ENCODE results near the gene DNAH3. TPM values are rescaled to one million over a fixed set of nuclear protein-coding genes. Genes with fewer than 3 reads are reported as not detected.
"Not testable (repeated sequence)": the region's sequence is repeated elsewhere in the genome, so short reads cannot be mapped to it uniquely, and the experiment has no call there.

Gene DNAH3
- total RNA-seq, 2 donors from 2014 or later, result 0.40 to 0.82 TPM

- WGBS, 2 experiments (ENCODE audit: insufficient coverage in 1 of 2, insufficient read length in 1 of 2), result 67% methylated on average over 1 of the region's 1 CpG; no CpG with 5 or more reads in 1 of the 2 experiments
- peaks cover 7% of the 10 kb centered on the region for H3K9me3 ChIP-seq (ENCODE audit: control insufficient read depth, low read length)
- no peak for DNase-seq
- TF ChIP-seq CTCF (conservative IDR thresholded peaks at IDR 0.05), result no peak
- H3K9me3 Mint-ChIP-seq, result peaks cover 15% of the 10 kb centered on the region
- peaks cover 5% of the 10 kb centered on the region for H3K4me1 Mint-ChIP-seq
- no peaks in the 10 kb centered on the region for H3K27me3 Mint-ChIP-seq (ENCODE audit: insufficient read depth)
- H3K4me3 Mint-ChIP-seq, result no peak overlapping the region
- no peaks in the 10 kb centered on the region for H3K27me3 ChIP-seq (ENCODE audit: control insufficient read depth, insufficient read depth, low read length, poor library complexity, severe bottlenecking)
- no peak overlapping the region for H3K27ac ChIP-seq (ENCODE audit: low read depth, low read length)
- no peak overlapping the region for H3K9ac ChIP-seq (ENCODE audit: extremely low read depth, low read length, poor library complexity, severe bottlenecking)
- no peaks in the 10 kb centered on the region for H3K4me1 ChIP-seq (ENCODE audit: control insufficient read depth, insufficient read depth, low read length)
- H3K36me3 ChIP-seq (ENCODE audit: control insufficient read depth, insufficient read depth, low read length), result no peaks in the 10 kb centered on the region
- no peak overlapping the region for H3K4me3 ChIP-seq (ENCODE audit: low read length)
- no peaks in the 10 kb centered on the region for H3K36me3 Mint-ChIP-seq (ENCODE audit: low read depth)
- H3K27ac Mint-ChIP-seq, result no peak overlapping the region
These were observed 53.5 kb downstream of the DNAH3 start for GRCh38 chr16:21097151-21097550.

- not testable (repeated sequence) for H3K4me1 Mint-ChIP-seq; H3K27ac ChIP-seq (ENCODE audit: low read depth, low read length); H3K4me3 ChIP-seq (ENCODE audit: low read length); H3K4me3 Mint-ChIP-seq; DNase-seq; H3K36me3 ChIP-seq (ENCODE audit: control insufficient read depth, insufficient read depth, low read length); H3K9ac ChIP-seq (ENCODE audit: extremely low read depth, low read length, poor library complexity, severe bottlenecking); H3K27me3 ChIP-seq (ENCODE audit: control insufficient read depth, insufficient read depth, low read length, poor library complexity, severe bottlenecking); H3K9me3 ChIP-seq (ENCODE audit: control insufficient read depth, low read length); H3K36me3 Mint-ChIP-seq (ENCODE audit: low read depth); H3K4me1 ChIP-seq (ENCODE audit: control insufficient read depth, insufficient read depth, low read length); H3K27ac Mint-ChIP-seq; H3K27me3 Mint-ChIP-seq (ENCODE audit: insufficient read depth)
- peaks cover 15% of the 10 kb centered on the region for H3K9me3 Mint-ChIP-seq
- WGBS, 2 experiments (ENCODE audit: insufficient coverage in 1 of 2, insufficient read length in 1 of 2), result 82% methylated on average over 2 of the region's 2 CpGs; no CpG with 5 or more reads in 1 of the 2 experiments
These were observed 55.9 kb downstream of the DNAH3 start for GRCh38 chr16:21094719-21095118.

GRCh38 chr16:21092951-21093350 is 57.7 kb downstream of the DNAH3 start:
- peaks cover 15% of the 10 kb centered on the region for H3K9me3 Mint-ChIP-seq
- H3K27ac ChIP-seq (ENCODE audit: low read depth, low read length), result no peak overlapping the region
- H3K36me3 ChIP-seq (ENCODE audit: control insufficient read depth, insufficient read depth, low read length), result no peaks in the 10 kb centered on the region
- H3K27ac Mint-ChIP-seq, result no peak overlapping the region
- H3K4me1 ChIP-seq (ENCODE audit: control insufficient read depth, insufficient read depth, low read length), result no peaks in the 10 kb centered on the region
- H3K36me3 Mint-ChIP-seq (ENCODE audit: low read depth), result no peaks in the 10 kb centered on the region
- DNase-seq, result no peak
- no peak overlapping the region for H3K9ac ChIP-seq (ENCODE audit: extremely low read depth, low read length, poor library complexity, severe bottlenecking)
- TF ChIP-seq CTCF (conservative IDR thresholded peaks at IDR 0.05), result no peak
- 83 to 89% methylated on average over 1 to 2 of the region's 2 CpGs for WGBS, 2 experiments (ENCODE audit: insufficient coverage in 1 of 2, insufficient read length in 1 of 2)
- H3K27me3 ChIP-seq (ENCODE audit: control insufficient read depth, insufficient read depth, low read length, poor library complexity, severe bottlenecking), result no peaks in the 10 kb centered on the region
- H3K9me3 ChIP-seq (ENCODE audit: control insufficient read depth, low read length), result peaks cover 7% of the 10 kb centered on the region
- H3K4me3 Mint-ChIP-seq, result no peak overlapping the region
- no peak overlapping the region for H3K4me3 ChIP-seq (ENCODE audit: low read length)
- no peaks in the 10 kb centered on the region for H3K27me3 Mint-ChIP-seq (ENCODE audit: insufficient read depth)
- peaks cover 10% of the 10 kb centered on the region for H3K4me1 Mint-ChIP-seq

All from endodermal cell (in vitro differentiated cells).